Kidney (tissue), 14 donors: Measurements from ENCODE around the gene SLC37A2. TPM values are rescaled to one million over a fixed set of nuclear protein-coding genes. Genes with fewer than 3 reads are reported as not detected.

ENCODE experiments used
- DNase-seq, 5 donors: peaks; one replicate each; pipeline ENCODE4 v3.0.0-alpha.2; 2013 to 2020
- FAIRE-seq: peaks from 2 replicates; lab custom pipeline; 2012; peaks lifted over from hg19 to GRCh38; lab: Jason Lieb, UNC
- H3K27ac ChIP-seq, 2 donors: one replicate each; pipeline ENCODE4 v1.7.0; 2013; ENCODE audit warnings: low read depth in 2 of 2, low read length in 2 of 2, inconsistent platforms in 1 of 2
- H3K27me3 ChIP-seq: one replicate; pipeline ENCODE4 v1.7.1; 2013; ENCODE audit warnings: low read length, inconsistent platforms; ENCODE audit not compliant: control insufficient read depth, insufficient read depth
- H3K36me3 ChIP-seq, 3 donors: one replicate each; pipeline versions ENCODE4 v1.7.0 to v1.7.1; 2013; ENCODE audit warnings: low read length in 3 of 3, control low read depth in 1 of 3, inconsistent platforms in 1 of 3; ENCODE audit not compliant: insufficient read depth in 3 of 3, control insufficient read depth in 2 of 3
- H3K4me1 ChIP-seq, 3 donors: one replicate each; pipeline versions ENCODE4 v1.7.0 to v1.7.1; 2013; ENCODE audit warnings: low read length in 3 of 3, inconsistent platforms in 1 of 3, low read depth in 1 of 3; ENCODE audit not compliant: control insufficient read depth in 2 of 3, insufficient read depth in 2 of 3
- H3K4me3 ChIP-seq, 3 donors: one replicate each; pipeline versions ENCODE4 v1.7.0 to v1.8.1; 2013; ENCODE audit warnings: low read length in 3 of 3, control low read depth in 1 of 3, inconsistent platforms in 1 of 3
- H3K9ac ChIP-seq, 3 donors: one replicate each; pipeline versions ENCODE4 v1.7.0 to v1.7.1; 2013; ENCODE audit warnings: low read length in 3 of 3, control low read depth in 1 of 3, inconsistent platforms in 1 of 3
- H3K9me3 ChIP-seq, 3 donors: one replicate each; pipeline versions ENCODE4 v1.7.0 to v1.7.1; 2013; ENCODE audit warnings: low read length in 3 of 3, control low read depth in 1 of 3, inconsistent platforms in 1 of 3; ENCODE audit not compliant: control insufficient read depth in 2 of 3, insufficient read depth in 1 of 3
- intact Hi-C: fragments of 100-400 bp; cut with DNase I; formaldehyde crosslinking; loops from one replicate; pipeline ENCODE4 v1.11.1; 2022
- polyA plus RNA-seq: library from polyadenylated mRNA; stranded (reverse); fragments of 350-450 nt; fragmentation: Illumina TruSeq; extraction: RNeasy Lipid Tissue Mini Kit (QIAGEN cat#74804); gene quantifications from one replicate; pipeline ENCODE4 v1.2.3, GENCODE V29; 2014; ENCODE audit warnings: low read depth, low replicate concordance; ENCODE audit not compliant: insufficient read depth
- total RNA-seq: library from RNA; stranded (reverse); fragmentation: NEBNext Ultra II Directional; extraction: Animal tissue kit (Norgen Biotek cat#: 25700); gene quantifications from one replicate; pipeline ENCODE4 v1.2.1, GENCODE V29; 2021
- TF ChIP-seq, protein P1 (sequence below): IDR thresholded peaks from 3 replicates; pipeline ENCODE4 v1.5.1; 2012; ENCODE audit warnings: mild to moderate bottlenecking, moderate library complexity, borderline replicate concordance; ENCODE audit not compliant: insufficient read depth; ENCODE audit errors: extremely low read depth
- donor health status: control.
- donor health status: control.
- donor health status: control.
- donor health status: control.
- donor health status: control.
- donor health status: DM: yes; HTN: yes; CAD: no.
- donor health status: Normal renal cell carcinoma (clear cell type).

Gene SLC37A2
- total and polyA plus RNA-seq, 2 donors from 2014 or later, result 0.82 to 6.1 TPM

DNA sequence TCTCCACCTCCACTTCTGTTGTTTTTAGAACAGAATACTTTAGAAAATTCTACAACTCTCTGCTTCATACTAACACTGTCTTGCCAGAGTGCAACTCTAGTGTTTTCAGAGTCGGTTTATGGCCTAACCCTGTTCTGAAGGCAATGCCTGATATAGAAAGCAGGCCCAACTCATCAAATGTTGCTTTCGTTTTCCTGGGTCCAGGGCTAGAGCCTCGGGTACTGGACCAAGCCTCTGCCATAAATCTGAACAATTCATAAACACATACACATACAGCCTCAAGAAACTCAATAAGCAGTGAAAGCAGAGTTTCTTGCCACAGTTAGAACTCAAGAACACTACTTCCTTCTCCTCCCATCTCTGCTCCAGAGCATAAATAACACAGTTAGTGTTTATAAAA, 38.5 kb downstream of the SLC37A2 start:
- no peak overlapping the region for H3K9ac ChIP-seq
- no peak overlapping the region for H3K27ac ChIP-seq
- intact Hi-C loops, result no loop called here
- no peaks in the 10 kb centered on the region for H3K4me1 ChIP-seq
- no peaks in the 10 kb centered on the region for H3K27me3 ChIP-seq
- FAIRE-seq (no peak), DNase-seq (no peak)
- H3K9me3 ChIP-seq, result no peaks in the 10 kb centered on the region
- peaks cover 0 to 6% (median 4%) of the 10 kb centered on the region in 3 donors for H3K36me3 ChIP-seq
- TF ChIP-seq, protein P1, sequence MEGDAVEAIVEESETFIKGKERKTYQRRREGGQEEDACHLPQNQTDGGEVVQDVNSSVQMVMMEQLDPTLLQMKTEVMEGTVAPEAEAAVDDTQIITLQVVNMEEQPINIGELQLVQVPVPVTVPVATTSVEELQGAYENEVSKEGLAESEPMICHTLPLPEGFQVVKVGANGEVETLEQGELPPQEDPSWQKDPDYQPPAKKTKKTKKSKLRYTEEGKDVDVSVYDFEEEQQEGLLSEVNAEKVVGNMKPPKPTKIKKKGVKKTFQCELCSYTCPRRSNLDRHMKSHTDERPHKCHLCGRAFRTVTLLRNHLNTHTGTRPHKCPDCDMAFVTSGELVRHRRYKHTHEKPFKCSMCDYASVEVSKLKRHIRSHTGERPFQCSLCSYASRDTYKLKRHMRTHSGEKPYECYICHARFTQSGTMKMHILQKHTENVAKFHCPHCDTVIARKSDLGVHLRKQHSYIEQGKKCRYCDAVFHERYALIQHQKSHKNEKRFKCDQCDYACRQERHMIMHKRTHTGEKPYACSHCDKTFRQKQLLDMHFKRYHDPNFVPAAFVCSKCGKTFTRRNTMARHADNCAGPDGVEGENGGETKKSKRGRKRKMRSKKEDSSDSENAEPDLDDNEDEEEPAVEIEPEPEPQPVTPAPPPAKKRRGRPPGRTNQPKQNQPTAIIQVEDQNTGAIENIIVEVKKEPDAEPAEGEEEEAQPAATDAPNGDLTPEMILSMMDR, result no peak
- H3K4me3 ChIP-seq, result no peak overlapping the region

DNA sequence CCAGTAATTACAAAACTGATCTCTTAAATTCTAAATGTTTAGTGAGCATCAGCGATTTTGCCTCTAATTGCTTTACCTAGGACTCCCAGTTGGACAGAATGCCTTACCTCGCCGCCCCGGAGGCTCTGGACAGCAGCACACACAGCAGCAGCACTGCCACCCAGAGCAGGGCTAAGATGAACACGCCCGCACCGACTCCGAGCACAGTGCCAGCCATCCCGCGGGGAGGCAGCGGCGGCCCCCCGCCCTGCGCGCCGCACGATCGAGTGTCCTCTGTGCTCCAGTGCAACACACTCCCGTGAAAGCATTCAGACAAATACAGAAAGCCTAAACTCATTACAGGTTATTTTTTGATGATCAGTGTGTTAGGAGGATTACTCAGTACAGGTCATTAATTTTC, 38.9 kb downstream of the SLC37A2 start:
- H3K36me3 ChIP-seq, result peaks cover 0 to 6% (median 0%) of the 10 kb centered on the region in 3 donors
- intact Hi-C loops, result no loop called here
- TF ChIP-seq, protein P1, result no peak
- no peaks in the 10 kb centered on the region for H3K27me3 ChIP-seq
- no peaks in the 10 kb centered on the region for H3K9me3 ChIP-seq
- no peak overlapping the region for H3K27ac ChIP-seq
- no peak for FAIRE-seq
- H3K9ac ChIP-seq, result no peak overlapping the region
- no peak overlapping the region for H3K4me3 ChIP-seq
- no peaks in the 10 kb centered on the region for H3K4me1 ChIP-seq
- peak in 1 of 5 donors; percentile 10 for DNase-seq

DNA sequence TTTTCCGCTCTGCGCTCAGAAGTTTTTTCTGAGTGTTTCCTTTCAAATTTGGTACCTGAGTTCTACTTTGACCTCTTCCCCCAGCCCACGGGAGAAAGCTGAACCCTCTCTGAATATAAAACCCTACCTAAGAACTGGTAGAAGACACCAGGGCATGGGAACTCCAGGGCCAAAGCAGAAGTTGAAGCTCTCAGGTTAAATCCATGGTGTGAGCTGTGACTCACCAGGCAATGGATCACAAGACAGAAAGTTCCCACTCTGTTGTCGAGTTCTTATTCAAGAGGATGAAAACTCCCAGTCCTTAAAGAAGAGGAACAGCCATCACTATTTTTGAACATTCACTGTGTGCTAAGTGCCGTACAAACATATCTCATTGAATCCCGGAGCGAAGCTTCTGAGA, 39.4 kb downstream of the SLC37A2 start:
- no peak overlapping the region for H3K27ac ChIP-seq
- TF ChIP-seq, protein P1, result no peak
- no peak for DNase-seq
- H3K9ac ChIP-seq, result no peak overlapping the region
- H3K9me3 ChIP-seq, result no peaks in the 10 kb centered on the region
- FAIRE-seq, result no peak
- no peaks in the 10 kb centered on the region for H3K27me3 ChIP-seq
- intact Hi-C loops, result no loop called here
- peaks cover 0 to 2% (median 0%) of the 10 kb centered on the region in 3 donors for H3K36me3 ChIP-seq
- no peaks in the 10 kb centered on the region for H3K4me1 ChIP-seq
- no peak overlapping the region for H3K4me3 ChIP-seq

DNA sequence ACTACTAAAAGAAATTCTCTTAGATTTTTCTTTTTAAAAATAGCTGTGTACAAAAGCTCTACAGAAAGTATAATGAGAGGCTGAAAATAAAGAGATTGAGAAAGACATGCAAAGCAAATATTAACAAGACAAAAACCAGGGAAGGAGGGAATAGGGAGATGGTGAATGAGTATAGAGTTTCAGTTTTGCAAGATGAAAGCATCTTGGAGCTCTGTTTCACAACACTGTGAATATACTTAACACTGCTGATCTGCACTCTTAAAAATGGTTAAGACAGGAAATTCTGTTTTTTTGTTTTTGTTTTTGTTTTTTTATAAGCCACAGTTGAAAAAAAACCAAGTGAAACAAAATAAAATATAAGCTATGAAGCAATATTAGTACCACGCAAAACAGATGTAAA, 42.8 kb downstream of the SLC37A2 start:
- TF ChIP-seq, protein P1, result no peak
- no peak overlapping the region for H3K9ac ChIP-seq

More for the DNA sequence above, 42.8 kb downstream of the SLC37A2 start:
- no peak for DNase-seq
- intact Hi-C loops, result no loop called here
- Histone ChIP-seq H3K4me3 (no peak overlapping the region), H3K27ac (no peak overlapping the region), H3K9me3 (no peaks in the 10 kb centered on the region), H3K4me1 (peaks cover 0 to 6% (median 2%) of the 10 kb centered on the region in 3 donors), H3K27me3 (no peaks in the 10 kb centered on the region), H3K36me3 (no peaks in the 10 kb centered on the region)
- FAIRE-seq, result no peak
